KMS-11 (cell line): ENCODE data around the gene GTF2F1.

Experiments used
- H2AFZ ChIP-seq: fragments of 200-600 bp; sonication (generic); 2 replicates; pipeline ENCODE4 v1.6.1; 2016; ENCODE audit warnings: antibody characterized with exemption, mixed run types, low read depth
- H3K27ac ChIP-seq: fragments of 200-600 bp; sonication (generic); 2 replicates; pipeline ENCODE4 v1.6.1; 2016; ENCODE audit warnings: mild to moderate bottlenecking, mixed run types
- H3K27me3 ChIP-seq: fragments of 200-600 bp; sonication (generic); 2 replicates; pipeline ENCODE4 v1.6.1; 2017; ENCODE audit warnings: mild to moderate bottlenecking, low read depth, mixed run types, moderate library complexity; ENCODE audit not compliant: insufficient read depth
- H3K36me3 ChIP-seq: fragments of 200-600 bp; sonication (generic); 2 replicates; pipeline ENCODE4 v1.6.1; 2017; ENCODE audit warnings: mild to moderate bottlenecking, mixed run types; ENCODE audit not compliant: insufficient read depth
- H3K4me1 ChIP-seq: fragments of 200-600 bp; sonication (generic); 2 replicates; pipeline ENCODE4 v1.6.1; 2016; ENCODE audit warnings: mild to moderate bottlenecking, low read depth, mixed run types; ENCODE audit not compliant: poor library complexity, severe bottlenecking
- H3K4me2 ChIP-seq: fragments of 200-600 bp; sonication (generic); 2 replicates; pipeline ENCODE4 v1.7.0; 2016; ENCODE audit warnings: mild to moderate bottlenecking, mixed run types
- H3K4me3 ChIP-seq: fragments of 200-600 bp; sonication (generic); IDR thresholded peaks from 2 replicates; pipeline ENCODE4 v1.6.1; 2017; ENCODE audit warnings: low read depth, low read length, mixed read lengths; ENCODE audit not compliant: insufficient read depth
- H3K79me2 ChIP-seq: fragments of 200-600 bp; sonication (generic); 2 replicates; pipeline ENCODE4 v1.6.1; 2016; ENCODE audit warnings: low read depth, mixed run types; ENCODE audit not compliant: insufficient read depth
- H3K9ac ChIP-seq: fragments of 200-600 bp; sonication (generic); 2 replicates; pipeline ENCODE4 v1.6.1; 2016; ENCODE audit warnings: mild to moderate bottlenecking, mixed run types
- H4K20me1 ChIP-seq: fragments of 200-600 bp; sonication (generic); 2 replicates; pipeline ENCODE4 v1.6.1; 2016; ENCODE audit warnings: mild to moderate bottlenecking, mixed run types; ENCODE audit not compliant: insufficient read depth
- TF ChIP-seq, protein P1 (sequence below): fragments of 200-600 bp; sonication (generic); conservative IDR thresholded peaks from 2 replicates; pipeline ENCODE4 v1.6.1; 2017; ENCODE audit warnings: low read depth, mild to moderate bottlenecking, antibody characterized with exemption, low read length, moderate library complexity, mixed read lengths

Gene GTF2F1

DNA sequence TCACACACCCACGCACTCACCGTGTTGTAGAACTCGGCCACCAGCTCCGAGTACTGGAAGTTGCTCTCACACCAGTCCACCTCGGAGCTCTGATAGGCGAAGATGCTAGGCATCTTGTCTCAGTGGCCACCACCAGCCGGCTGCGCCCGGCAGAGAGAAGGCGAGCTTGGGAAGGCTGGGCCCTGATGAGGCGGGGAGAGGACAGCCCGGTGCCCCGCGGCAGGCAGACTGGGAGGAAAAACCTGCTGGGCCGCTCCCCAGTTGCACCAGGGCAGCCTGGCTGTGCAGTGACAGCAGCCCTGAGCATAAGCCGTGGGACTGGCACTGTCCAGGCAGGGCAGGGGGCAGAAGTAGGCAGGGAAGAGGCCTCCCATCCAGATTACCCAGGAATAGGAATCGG, 59.5 kb downstream of the GTF2F1 start, which contains the start of gene ACER1:
Gene ACER1, minus strand, starts transcription at position 174 of the 400 bp plus-strand sequence. Its CDS starts 61 bp downstream, at position 113.
- Histone ChIP-seq H2AFZ (no peak within 1 kb of the TSS), H3K4me3 (no peak within 1 kb of the TSS), H3K27ac (no peak within 1 kb of the TSS), H3K79me2 (no peaks in the 10 kb centered on the region), H3K4me2 (no peak within 1 kb of the TSS), H3K36me3 (no peaks in the 10 kb centered on the region), H3K9ac (no peak within 1 kb of the TSS), H3K4me1 (no peaks in the 10 kb centered on the region), H4K20me1 (no peaks in the 10 kb centered on the region), H3K27me3 (no peaks in the 10 kb centered on the region)
- TF ChIP-seq, protein P1, sequence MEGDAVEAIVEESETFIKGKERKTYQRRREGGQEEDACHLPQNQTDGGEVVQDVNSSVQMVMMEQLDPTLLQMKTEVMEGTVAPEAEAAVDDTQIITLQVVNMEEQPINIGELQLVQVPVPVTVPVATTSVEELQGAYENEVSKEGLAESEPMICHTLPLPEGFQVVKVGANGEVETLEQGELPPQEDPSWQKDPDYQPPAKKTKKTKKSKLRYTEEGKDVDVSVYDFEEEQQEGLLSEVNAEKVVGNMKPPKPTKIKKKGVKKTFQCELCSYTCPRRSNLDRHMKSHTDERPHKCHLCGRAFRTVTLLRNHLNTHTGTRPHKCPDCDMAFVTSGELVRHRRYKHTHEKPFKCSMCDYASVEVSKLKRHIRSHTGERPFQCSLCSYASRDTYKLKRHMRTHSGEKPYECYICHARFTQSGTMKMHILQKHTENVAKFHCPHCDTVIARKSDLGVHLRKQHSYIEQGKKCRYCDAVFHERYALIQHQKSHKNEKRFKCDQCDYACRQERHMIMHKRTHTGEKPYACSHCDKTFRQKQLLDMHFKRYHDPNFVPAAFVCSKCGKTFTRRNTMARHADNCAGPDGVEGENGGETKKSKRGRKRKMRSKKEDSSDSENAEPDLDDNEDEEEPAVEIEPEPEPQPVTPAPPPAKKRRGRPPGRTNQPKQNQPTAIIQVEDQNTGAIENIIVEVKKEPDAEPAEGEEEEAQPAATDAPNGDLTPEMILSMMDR, result no peak
